Dermis microvascular lymphatic vessel endothelial cell (primary cell): ENCODE measurements around the gene SEMA3G. TPM values are rescaled to one million over a fixed set of nuclear protein-coding genes. Genes with fewer than 3 reads are reported as not detected.

Experiments used
- DNase-seq, 2 donors: peaks; one replicate each; pipeline versions ENCODE4 v3.0.0 to v3.0.0-alpha.2; 2010; ENCODE audit warnings: low read depth in 2 of 2
- total RNA-seq: library from RNA; depleted of rRNA; stranded (reverse); fragments of >200 nt; gene quantifications from 2 replicates; pipeline ENCODE4 v1.2.1, GENCODE V29; 2014

Gene SEMA3G
- total RNA-seq, 1 donor from 2014 or later, result 23.0 TPM

GRCh38 chr3:52479877-52480575 lies 35.1 kb upstream of the SEMA3G start:
- no peak for DNase-seq

GRCh38 chr3:52479037-52479876 lies 34.4 kb upstream of the SEMA3G start:
- DNase-seq, result no peak

GRCh38 chr3:52477796-52478095 lies 32.8 kb upstream of the SEMA3G start:
- DNase-seq, result no peak

DNA sequence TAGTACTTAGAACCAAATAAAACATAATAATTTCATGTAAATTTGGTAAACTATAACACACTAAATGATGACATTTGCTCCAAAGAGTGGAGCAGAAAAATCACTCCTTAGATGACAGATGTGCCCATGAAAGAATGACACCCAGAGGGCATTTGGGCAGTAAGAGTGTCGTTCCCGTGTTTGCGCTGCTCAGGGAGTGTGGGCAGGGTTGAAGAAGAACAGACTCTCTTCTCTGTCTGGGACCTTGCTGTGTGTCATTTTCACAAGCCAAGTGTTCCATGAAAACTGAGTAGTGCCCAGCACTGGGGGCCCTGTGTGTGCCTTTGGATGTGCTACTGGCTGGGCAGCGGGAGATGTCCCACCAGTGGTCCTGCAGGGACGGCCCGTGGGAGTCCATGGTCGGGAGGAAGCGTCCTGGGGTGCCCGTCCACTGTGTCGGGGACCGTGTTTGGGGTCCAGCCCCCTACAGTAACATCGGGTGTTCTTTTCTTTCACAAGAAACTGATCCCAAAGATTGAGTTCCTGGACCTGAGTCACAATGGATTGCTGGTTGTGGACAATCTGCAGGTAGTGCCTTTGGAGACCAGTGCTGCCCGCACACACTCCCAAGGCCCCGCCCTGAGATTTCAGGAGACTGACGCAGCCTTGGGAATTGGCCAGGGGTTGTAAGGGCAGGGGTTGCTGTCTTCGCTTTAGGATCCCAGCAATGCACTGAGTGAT lies 32.3 kb upstream of the SEMA3G start:
- no peak for DNase-seq

GRCh38 chr3:52473026-52473425 lies 28.1 kb upstream of the SEMA3G start:
- no peak for DNase-seq

DNA sequence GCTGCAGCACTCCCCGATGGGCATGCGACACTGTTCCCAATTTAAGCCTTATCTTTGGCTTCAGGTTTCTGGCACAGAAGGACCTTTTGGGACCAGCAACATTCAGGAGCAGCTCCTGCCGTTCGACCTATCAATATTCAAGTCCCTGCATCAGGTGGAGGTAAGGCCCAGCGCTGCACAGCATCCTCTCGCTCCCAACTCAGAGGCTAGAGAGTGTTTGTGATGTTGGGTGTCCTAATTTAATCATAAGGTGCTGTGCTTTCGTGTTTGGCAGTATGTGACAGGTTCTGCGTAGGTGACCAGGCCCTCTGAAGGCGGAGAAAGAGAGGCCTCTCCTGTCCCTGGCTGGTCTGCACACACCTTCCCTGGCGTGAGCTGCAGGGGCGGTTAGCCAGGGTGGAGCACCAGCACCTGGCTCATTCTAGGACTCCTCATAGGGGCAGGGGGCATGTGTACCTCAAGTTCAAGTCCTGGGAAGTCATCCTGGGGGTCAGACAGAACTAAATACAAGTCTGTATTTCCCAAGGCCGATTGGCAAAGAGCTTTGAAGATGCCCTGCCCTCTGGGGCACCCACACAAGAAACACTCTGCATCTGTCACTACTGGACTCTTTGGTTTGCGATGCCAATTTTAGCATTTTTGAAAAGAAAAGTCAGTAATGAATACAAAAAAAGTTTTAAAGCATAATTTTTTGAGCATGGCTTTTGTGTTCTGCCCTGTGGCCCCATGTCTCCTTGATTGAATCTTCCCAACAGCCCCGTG lies 27.5 kb upstream of the SEMA3G start:
- no peak for DNase-seq

- peak in 1 of 2 donors; percentile 76 for DNase-seq
Observed at GRCh38 chr3:52471371-52472238, 26.7 kb upstream of the SEMA3G start.

DNA sequence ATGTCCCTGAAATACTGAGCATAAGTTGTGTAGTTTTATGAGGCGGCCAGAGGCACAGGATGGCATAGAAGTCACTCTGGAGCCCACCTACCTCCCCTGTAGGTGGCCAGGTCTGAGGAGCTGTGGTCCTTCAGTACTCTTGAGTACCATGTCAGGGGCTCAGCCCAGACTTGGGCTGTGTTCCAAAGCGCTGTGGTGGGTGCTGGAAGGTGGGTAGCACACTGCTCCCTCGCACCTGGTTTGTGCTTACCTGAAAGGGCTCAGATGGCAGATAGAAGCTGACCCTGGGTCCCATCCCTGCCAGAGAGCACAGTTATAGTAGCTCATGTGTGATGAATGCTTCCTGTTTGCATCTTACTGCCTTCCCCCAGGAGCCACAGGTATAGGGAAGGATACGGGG lies 26.0 kb upstream of the SEMA3G start:
- DNase-seq, result no peak

DNA sequence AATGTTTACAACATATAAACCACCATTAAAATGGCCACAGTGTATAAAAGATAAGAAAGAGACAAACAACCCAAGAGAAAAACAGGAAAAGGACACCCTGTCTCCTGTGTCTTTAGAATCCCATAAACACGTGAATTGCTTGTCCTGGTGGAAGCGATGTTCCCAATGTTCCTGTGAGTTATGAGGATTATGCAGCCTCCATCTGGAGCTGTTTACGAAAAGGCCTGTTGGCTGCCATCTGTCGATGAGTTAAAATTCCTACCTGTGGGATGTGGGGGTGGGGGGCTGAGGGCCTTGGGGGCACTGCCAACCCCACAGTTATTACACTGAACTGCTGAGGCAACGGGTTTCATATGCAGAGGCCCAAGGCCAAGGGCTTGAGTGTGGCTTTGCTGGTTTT lies 24.1 kb upstream of the SEMA3G start:
- peak in 1 of 2 donors; percentile 51 for DNase-seq

DNA sequence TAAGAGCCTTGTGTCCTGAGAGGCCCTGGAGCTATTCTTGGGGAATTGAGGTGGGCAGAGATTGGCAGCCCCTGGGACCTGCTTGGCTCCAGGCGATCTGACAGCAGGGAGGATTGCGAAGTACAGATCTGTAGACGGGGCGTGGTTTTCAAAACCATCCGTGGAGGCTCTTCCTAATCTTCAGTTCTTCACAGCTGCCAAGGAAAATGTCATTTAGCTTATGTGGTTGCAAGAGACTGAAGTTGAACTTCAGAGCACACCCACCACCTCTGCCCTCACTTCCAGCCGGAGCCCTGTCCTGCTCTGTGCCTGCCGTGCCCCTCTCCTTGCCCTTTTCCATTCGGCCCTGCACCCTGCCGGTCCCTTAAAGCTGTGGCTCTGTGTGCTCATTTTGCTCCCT lies 23.4 kb upstream of the SEMA3G start:
- DNase-seq, result no peak

GRCh38 chr3:52463416-52463815 lies 18.5 kb upstream of the SEMA3G start:
- no peak for DNase-seq

DNA sequence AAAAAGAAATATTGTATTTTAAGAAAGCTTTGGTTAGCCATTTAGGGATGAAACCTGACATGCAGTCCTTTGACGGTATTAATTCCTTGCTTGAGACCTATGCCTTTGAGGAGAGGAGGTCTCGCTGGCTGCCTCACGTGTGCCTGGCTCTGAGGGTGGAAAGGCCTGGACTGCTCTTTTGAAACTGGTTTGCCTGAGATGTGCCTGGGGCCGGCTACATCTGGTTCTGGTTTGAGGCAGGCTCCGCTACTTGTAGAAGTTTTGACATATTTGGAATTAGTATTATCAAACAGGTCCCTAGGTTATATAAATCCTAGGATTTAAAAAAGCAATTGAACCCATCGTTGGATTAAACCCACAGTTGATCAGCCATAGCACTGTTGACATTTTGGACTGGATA lies 17.0 kb upstream of the SEMA3G start:
- no peak for DNase-seq

DNA sequence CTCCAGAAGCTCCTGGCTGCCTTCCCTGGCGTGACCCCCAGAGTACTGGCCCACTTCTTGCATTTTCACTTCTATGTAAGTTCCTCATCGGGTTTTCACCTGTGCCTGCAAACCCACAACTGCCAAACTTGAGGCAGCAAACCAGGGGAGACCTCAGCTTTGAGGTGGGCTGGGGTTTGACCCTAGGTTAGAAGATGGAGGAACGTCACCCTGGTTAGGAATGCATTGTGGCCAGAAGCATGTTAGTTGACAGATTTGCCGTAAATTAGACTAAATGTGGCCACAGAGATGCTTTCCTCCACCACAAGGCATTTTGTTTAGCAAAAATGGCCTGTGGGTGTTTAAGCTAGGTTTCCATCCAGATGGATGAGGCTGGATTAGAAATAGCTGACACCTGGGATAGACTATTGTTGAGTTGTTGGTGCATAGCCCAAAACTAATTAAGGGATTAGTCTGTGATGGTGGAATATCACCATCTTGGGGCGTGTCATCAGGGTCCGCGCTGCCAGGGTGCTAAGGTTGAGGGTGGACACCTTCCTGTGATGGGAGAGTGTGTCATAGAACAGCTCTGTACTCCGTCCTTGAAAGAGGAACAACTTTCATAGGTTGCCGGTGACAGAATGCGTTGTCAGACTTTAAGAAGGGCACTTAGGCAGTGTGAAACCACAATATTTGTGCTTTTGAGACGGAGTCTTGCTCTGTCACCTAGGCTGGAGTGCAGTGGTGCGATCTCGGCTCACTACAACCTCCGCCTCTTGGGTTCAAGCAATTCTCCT lies 14.1 kb upstream of the SEMA3G start:
- no peak for DNase-seq

DNA sequence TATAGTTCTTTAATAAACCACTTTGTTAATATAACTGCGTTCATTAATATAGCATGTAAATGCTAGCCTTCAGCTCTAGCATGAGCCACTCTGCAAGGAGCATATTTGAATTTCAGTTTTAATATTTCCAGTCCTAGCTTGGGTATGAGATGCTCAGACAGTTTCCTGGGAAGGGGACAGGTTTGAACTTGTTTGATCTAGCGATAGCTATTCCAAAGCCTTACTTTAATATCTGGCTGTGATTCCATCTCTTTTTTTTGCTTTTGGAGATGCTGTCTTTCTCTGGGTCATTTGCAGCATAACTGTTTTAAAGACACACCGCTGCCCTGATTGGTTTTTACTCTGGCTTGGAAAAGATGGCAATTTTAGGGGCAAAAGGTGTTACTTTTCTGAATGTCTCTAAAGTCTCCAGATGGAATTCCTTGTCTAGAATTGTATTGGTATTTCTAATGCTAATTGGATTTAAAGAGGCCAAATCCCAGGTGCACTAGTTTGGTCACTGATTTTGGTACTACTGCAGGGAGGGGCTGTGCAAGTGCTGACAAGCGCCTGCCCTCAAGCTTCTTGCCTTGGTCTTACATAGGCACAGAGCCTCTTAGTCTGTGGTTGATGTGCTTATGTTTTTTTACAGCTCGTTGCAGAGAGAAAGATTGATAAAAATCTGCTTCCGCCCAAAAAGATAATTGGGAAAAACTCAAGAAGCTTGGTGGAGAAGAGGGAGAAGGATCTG lies 13.3 kb upstream of the SEMA3G start:
- DNase-seq, result no peak

DNA sequence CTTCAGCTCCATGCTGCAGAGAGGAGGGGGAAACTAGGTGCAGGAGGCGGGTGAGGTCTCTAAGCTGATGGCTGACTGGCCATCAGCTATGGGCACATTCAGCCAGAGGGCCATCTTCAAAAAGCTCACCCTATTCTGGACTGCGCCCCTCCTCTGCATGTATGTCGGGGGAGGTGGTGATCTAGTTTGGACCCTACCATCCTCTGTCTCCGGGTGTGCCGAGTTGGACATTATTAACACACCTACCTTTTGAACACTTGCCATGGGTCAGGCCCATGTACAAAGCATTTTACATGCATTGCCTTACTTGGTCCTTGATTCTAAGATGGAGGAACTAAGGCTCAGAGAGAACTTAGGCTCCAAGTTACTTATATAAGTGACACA lies 11.9 kb upstream of the SEMA3G start:
- DNase-seq, result no peak

- peak in 1 of 2 donors; percentile 24 for DNase-seq
Observed at GRCh38 chr3:52456169-52456799, 11.4 kb upstream of the SEMA3G start.

DNA sequence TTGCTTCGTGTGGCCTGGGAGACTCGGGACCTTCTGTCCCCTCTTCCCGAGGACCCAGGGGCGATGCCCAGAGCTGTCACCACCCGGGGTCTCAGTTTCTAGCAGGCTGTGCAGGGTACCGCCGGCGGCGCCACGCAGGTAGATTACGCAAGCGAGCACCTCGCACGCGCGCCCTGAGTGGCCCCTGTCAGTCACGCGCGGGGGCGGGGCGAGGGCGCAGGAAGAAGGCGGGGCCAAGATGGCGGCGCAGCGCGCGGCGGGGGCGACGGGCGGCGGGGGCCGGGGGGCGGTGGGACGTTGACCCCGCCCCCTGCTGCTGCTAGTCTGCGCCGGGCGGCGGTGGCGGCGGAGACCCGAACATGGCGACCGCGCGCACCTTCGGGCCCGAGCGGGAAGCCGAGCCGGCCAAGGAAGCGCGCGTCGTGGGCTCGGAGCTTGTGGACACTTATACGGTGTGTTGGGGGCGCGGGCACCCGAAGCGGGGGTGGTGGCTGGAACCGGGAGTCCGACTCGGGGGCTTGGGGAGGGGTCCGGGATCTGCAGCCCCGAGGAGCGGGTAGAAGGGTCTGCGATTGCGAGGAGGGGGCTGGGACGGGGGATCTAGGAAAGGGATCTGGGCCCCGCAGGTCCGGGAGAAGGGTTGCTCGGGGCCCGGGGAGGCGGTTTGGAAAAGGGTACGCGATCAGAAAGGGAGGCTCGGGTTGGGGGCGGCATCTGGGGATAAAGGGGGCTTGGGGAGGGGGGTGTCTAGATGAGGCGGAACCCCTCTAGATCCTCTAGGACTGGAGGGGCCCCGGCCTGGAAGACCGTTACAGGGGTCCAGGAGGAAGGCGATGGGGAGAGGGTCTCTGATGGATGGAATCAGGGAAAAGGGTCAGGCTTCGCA lies 10.6 kb upstream of the SEMA3G start, which contains the start of gene NISCH:
NISCH (plus strand) TSS at position 322 of the 886 bp plus-strand sequence; CDS start at position 360, 38 bp downstream.
- peak; percentile 50 to 88 for DNase-seq

GRCh38 chr3:52454938-52455282 lies 10.0 kb upstream of the SEMA3G start:
- no peak for DNase-seq
